Measurements from ENCODE around the gene SPINT1.
A peak's percentile ranks its signal among the peaks of the same experiment; 100 is the strongest.

SPINT1 gene

DNA sequence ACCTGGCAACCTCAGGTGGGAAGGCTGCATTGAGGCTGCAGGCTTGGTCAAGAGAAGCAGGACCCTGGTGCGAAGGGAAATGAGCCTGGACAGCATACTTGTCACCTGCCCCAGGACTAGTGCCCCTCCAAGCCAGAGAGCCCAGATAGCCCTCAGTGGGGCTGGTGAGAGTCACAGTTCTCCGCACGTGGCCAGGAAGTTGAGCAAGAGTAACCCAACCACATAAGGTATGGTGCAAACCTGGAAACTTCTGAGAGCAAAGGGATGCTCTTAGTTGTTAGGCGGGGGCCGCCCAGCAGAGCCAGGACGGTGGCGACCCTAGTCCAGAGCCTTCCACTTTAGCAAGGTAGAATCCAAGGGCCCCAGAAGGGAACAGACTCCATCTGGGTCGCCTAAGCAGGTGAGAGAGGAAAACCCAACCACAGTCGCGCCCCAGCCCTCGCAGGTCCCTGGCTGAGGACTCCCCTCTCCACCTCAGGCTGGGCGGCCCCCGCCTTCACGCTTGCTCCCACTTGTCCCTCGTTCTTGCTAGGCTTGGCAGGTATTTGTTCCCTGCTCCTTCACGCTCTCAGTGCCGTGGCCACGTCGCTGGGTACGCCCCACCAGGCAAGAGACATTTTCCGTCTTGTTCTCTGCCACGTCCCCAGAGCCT, 49.3 kb downstream of the SPINT1 start:
- no peak for DNase-seq (ENCODE audit: low read depth in 2 of 2)

DNA sequence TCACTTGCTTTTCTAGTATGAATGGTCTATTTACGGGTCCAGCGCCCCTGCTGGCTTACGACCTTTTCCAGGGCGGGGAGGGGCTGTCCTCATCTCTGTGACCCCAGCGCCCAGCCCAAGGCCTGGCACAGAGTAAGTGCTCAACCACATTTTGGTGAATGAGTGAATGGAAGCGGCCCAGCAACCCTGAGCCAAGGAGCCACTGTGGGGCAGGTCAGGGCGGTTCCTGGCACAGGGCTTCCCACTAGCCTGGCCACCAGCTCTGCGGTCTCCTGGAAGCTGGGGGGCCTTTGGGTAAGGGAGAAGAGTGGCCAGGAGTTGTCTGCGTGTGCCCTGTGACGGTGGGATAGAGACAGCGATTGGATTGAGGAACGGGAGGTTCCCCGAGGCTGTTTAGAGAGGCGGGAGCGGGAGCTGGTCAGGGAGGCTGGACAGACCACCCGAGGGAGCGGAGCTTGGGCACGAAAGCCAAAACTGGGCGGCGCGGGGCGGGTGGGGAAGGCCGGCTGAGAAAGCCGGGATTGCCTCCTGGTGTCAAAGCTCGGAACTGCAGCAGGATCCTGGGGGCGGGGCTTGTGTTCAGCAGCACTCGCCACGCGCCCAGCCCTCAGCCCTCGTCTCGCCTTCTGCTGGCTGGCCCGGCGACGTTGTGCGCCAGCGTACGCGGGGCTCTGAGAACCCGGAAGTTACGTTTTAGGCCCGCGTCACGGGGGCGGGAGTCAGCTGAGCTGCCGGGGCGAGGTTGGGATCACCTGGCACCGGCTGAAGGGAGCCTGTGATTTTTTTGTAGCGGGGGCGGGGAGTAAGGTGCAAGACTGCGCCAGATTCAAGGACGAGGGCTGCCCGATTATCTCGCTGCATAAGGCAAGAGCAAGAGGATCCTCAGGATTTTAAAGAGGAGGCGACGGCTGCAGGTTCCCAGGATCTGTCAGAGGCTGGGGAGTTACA, 50.2 kb downstream of the SPINT1 start, which contains the start of gene VPS18:
VPS18 (plus strand) TSS at position 718 of the 948 bp plus-strand sequence. CDS start 319 bp downstream, outside the sequence.
- DNase-seq (ENCODE audit: low read depth in 2 of 2), result peak; percentile 96 to 98

DNA sequence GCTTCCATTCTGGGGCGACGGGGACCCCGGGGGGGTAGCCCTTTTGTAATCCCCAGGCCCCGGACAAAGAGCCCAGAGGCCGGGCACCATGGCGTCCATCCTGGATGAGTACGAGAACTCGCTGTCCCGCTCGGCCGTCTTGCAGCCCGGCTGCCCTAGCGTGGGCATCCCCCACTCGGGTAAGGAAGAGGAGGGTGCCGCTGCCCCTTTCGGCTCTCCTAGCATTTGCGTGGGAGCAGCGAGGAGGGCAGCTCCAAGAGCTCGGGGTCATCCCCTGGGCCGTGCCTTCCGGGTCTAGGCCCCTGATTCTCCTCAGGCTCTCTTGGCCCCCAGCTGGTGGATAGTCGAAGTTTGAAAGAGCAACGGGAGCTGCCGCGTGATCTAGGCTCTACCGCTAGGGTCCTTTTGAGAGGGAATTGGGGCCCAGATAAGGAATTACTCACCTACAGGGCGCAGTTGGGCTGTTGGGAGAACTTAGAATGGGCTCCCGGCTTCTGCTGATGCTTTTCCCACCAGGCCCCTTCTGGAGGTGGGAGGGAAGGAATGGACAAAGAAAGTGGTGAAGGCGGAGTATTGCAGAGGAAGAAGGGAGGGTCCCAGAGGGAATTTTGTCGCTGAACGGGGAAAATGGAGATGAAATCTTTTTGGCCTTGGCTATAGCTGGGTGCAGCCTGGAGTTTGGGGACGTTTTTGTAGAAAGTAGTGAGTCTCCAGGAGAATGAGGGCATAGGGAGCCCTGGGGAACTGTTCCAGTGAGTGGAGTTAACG, 51.0 kb downstream of the SPINT1 start:
- peak; percentile 44 to 50 for DNase-seq (ENCODE audit: low read depth in 2 of 2)

- no peak for DNase-seq (ENCODE audit: low read depth in 2 of 2)
Observed at GRCh38 chr15:40899536-40900207, 55.8 kb downstream of the SPINT1 start.

- no peak for DNase-seq (ENCODE audit: low read depth in 2 of 2)
Observed at GRCh38 chr15:40900256-40901052, 56.6 kb downstream of the SPINT1 start.

DNA sequence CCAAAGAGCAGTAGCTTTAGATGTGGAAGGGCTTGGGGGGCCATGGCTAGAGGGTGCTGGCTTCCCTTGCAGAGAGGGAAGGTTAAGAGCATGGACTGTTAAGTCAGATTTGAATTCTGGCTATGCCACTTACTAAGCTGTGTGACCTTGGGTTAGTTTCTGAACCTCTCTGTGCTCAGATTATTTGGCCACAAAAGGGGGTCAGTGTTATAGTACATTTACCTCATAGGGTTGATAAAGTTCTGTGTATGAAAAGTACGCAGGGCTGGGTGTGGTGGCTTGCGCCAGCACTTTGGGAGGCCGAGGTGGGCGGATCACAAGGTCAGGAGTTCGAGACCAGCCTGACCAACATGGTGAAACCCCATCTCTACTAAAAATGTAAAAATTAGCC, 57.2 kb downstream of the SPINT1 start:
- no peak for DNase-seq (ENCODE audit: low read depth in 2 of 2)

DNA sequence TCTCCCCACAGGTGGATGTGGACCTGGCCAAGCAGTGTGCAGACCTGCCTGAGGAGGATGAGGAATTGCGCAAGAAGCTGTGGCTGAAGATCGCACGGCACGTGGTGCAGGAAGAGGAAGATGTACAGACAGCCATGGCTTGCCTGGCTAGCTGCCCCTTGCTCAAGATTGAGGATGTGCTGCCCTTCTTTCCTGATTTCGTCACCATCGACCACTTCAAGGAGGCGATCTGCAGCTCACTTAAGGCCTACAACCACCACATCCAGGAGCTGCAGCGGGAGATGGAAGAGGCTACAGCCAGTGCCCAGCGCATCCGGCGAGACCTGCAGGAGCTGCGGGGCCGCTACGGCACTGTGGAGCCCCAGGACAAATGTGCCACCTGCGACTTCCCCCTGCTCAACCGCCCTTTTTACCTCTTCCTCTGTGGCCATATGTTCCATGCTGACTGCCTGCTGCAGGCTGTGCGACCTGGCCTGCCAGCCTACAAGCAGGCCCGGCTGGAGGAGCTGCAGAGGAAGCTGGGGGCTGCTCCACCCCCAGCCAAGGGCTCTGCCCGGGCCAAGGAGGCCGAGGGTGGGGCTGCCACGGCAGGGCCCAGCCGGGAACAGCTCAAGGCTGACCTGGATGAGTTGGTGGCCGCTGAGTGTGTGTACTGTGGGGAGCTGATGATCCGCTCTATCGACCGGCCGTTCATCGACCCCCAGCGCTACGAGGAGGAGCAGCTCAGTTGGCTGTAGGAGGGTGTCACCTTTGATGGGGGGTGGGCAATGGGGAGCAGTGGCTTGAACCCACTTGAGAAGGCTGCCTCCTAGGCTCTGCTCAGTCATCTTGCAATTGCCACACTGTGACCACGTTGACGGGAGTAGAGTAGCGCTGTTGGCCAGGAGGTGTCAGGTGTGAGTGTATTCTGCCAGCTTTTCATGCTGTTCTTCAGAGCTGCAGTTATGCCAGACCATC, 59.0 kb downstream of the SPINT1 start:
- no peak for DNase-seq (ENCODE audit: low read depth in 2 of 2)

GRCh38 chr15:40904552-40905201, 60.8 kb downstream of the SPINT1 start:
- no peak for DNase-seq (ENCODE audit: low read depth in 2 of 2)

GRCh38 chr15:40906091-40906990, 62.5 kb downstream of the SPINT1 start:
- DNase-seq (ENCODE audit: low read depth in 2 of 2), result peak; percentile 41 to 68

- peak in 1 of 2 donors; percentile 43 for DNase-seq (ENCODE audit: low read depth in 2 of 2)
Observed at GRCh38 chr15:40906991-40907802, 63.3 kb downstream of the SPINT1 start.

Data from stimulated activated CD8-positive, alpha-beta memory T cell treated with anti-CD3 and anti-CD28 coated beads, Interleukin-7, amount 100 ng/mL, for 4 hours (primary cell).